Adrenal gland (tissue), 12 donors: ENCODE results near the gene RBPJL. TPM values are rescaled to one million over a fixed set of nuclear protein-coding genes. Genes with fewer than 3 reads are reported as not detected.

Experiments
- DNase-seq, 7 donors: peaks; one replicate each; pipeline ENCODE4 v3.0.0-alpha.2; 2019 to 2020
- H3K27ac ChIP-seq, 5 donors: fragments of 200-600 bp; sonication (generic) in 4 of 5; 1 replicate in 3 of 5; 2 replicates in 2 of 5; pipeline versions ENCODE4 v1.5.1 to v1.8.0; 2016 to 2020; ENCODE audit warnings: mild to moderate bottlenecking in 1 of 5
- H3K27me3 ChIP-seq: fragments of 200-600 bp; 2 replicates; pipeline ENCODE4 v1.8.0; 2021
- H3K36me3 ChIP-seq, 2 donors: fragments of 200-600 bp; replicated peaks in 1 of 2; 1 replicate in 1 of 2; 2 replicates in 1 of 2; pipeline versions ENCODE4 v1.5.1 to v1.8.0; 2018 to 2022
- H3K4me1 ChIP-seq, 2 donors: fragments of 200-600 bp; replicated peaks in 1 of 2; 1 replicate in 1 of 2; 2 replicates in 1 of 2; pipeline versions ENCODE4 v1.5.1 to v1.8.0; 2018 to 2021
- H3K4me3 ChIP-seq, 4 donors: fragments of 200-600 bp; sonication (generic) in 3 of 4; one replicate each; pipeline ENCODE4 v1.5.1; 2016 to 2018
- H3K9me3 ChIP-seq, 3 donors: fragments of 200-600 bp; sonication (generic) in 1 of 3; replicated peaks in 1 of 3; 1 replicate in 2 of 3; 2 replicates in 1 of 3; pipeline versions ENCODE4 v1.5.1 to v1.8.0; 2016 to 2021
- CTCF ChIP-seq, 6 experiments: fragments of 450-650 bp in 4 of 6; fragments of 200-600 bp in 2 of 6; sonication (generic) in 1 of 6; IDR thresholded peaks; 1 replicate in 5 of 6; 2 replicates in 1 of 6; pipeline versions ENCODE4 v1.5.1 to v1.8.0; 2016 to 2021; ENCODE audit warnings: antibody characterized with exemption in 6 of 6, mild to moderate bottlenecking in 2 of 6, moderate library complexity in 1 of 6
- POLR2A ChIP-seq, 2 donors: fragments of 450-650 bp; IDR thresholded peaks; one replicate each; pipeline ENCODE4 v1.6.1; 2017; ENCODE audit warnings: antibody characterized with exemption in 2 of 2, mild to moderate bottlenecking in 2 of 2, moderate library complexity in 1 of 2
- WGBS, 4 donors: extraction: QIAGEN DNeasy Blood & Tissue Kit in 2 of 4; methylation state at CpG; one replicate each; pipeline versions ENCODE4 v1.1.5 to v1.1.7; 2013 to 2017; 5-methylcytosine and 5-hydroxymethylcytosine counted together
- intact Hi-C, 2 donors: fragments of 100-400 bp; cut with DNase I; formaldehyde crosslinking; loops; one replicate each; pipeline versions ENCODE4 v1.14.1 to v1.15.0; 2022 to 2023
- polyA plus RNA-seq, 3 donors: library from polyadenylated mRNA; stranded (reverse); fragments of 200-250 nt in 2 of 3; fragments of 350-450 nt in 1 of 3; fragmentation: Illumina TruSeq in 1 of 3; extraction: RNeasy Lipid Tissue Mini Kit (QIAGEN cat#74804) in 1 of 3; gene quantifications; one replicate each; pipeline ENCODE4 v1.2.3, GENCODE V29; 2013 to 2014
- total RNA-seq, 9 donors: library from RNA; depleted of rRNA in 4 of 9; stranded (reverse); fragments of >200 nt in 4 of 9; fragments of 120-200 nt in 1 of 9; fragmentation: NEBNext Ultra II Directional in 1 of 9; extraction: Animal tissue kit (Norgen Biotek cat#: 25700) in 1 of 9; gene quantifications; one replicate each; pipeline versions ENCODE4 v1.1.0 to v1.2.4, GENCODE V29; 2013 to 2023
- donor health status: healthy with polysubstance abuse.
- donor health status: Bipolar disorder and iron deficiency.
- donor health status: DM: yes; HTN: yes; CAD: no.
- donor health status: DM: no; HTN: no; CAD: no.
- donor health status: DM: no; HTN: no; CAD: no.
- donor health status: DM: yes; HTN: yes; CAD: no.

RBPJL gene
- total and polyA plus RNA-seq, 12 donors = 0.03 to 0.06 TPM; not detected in 10

GRCh38 chr20:45258664-45259063, 48.0 kb upstream of the RBPJL start:
- WGBS, 4 donors = 30 to 38% (median 36%) methylated on average over 2 of the region's 2 CpGs
- no peaks in the 10 kb centered on the region for H3K36me3 ChIP-seq

GRCh38 chr20:45263556-45264266, 42.9 kb upstream of the RBPJL start:
- H3K36me3 ChIP-seq = no peaks in the 10 kb centered on the region
- no peak overlapping the region for H3K27ac ChIP-seq
- no peaks in the 10 kb centered on the region for H3K4me1 ChIP-seq
- WGBS, 4 donors = 60 to 74% (median 66%) methylated on average over 3 of the region's 3 CpGs
- no peak for TF ChIP-seq CTCF (IDR thresholded peaks at IDR 0.05)
- no peak for TF ChIP-seq POLR2A (IDR thresholded peaks at IDR 0.05)
- intact Hi-C loops = no loop called here
- H3K4me3 ChIP-seq = no peak overlapping the region
- H3K9me3 ChIP-seq = no peaks in the 10 kb centered on the region
- peaks cover 14% of the 10 kb centered on the region for H3K27me3 ChIP-seq
- no peak for DNase-seq

More at GRCh38 chr20:45258664-45259063, 48.0 kb upstream of the RBPJL start:
- Histone ChIP-seq H3K4me1 (no peaks in the 10 kb centered on the region), H3K27ac (no peak overlapping the region), H3K27me3 (peaks cover 20% of the 10 kb centered on the region), H3K4me3 (no peak overlapping the region), H3K9me3 (no peaks in the 10 kb centered on the region)
- intact Hi-C loops = no loop called here
- TF ChIP-seq POLR2A (IDR thresholded peaks at IDR 0.05) (no peak), CTCF (IDR thresholded peaks at IDR 0.05) (no peak)
- no peak for DNase-seq

- Histone ChIP-seq H3K27ac (no peak overlapping the region), H3K27me3 (peaks cover 18% of the 10 kb centered on the region), H3K36me3 (no peaks in the 10 kb centered on the region), H3K4me3 (no peak overlapping the region), H3K9me3 (no peaks in the 10 kb centered on the region), H3K4me1 (no peaks in the 10 kb centered on the region)
- TF ChIP-seq POLR2A (IDR thresholded peaks at IDR 0.05) (no peak), CTCF (IDR thresholded peaks at IDR 0.05) (no peak)
- intact Hi-C loops = no loop called here
- DNase-seq = no peak
Measured at GRCh38 chr20:45266977-45267376, 39.7 kb upstream of the RBPJL start.

- DNase-seq = no peak
- Histone ChIP-seq H3K36me3 (no peaks in the 10 kb centered on the region), H3K9me3 (no peaks in the 10 kb centered on the region), H3K27ac (no peak overlapping the region), H3K4me3 (no peak overlapping the region), H3K27me3 (peaks cover 23% of the 10 kb centered on the region), H3K4me1 (no peaks in the 10 kb centered on the region)
- TF ChIP-seq CTCF (IDR thresholded peaks at IDR 0.05) = no peak
- no peak for TF ChIP-seq POLR2A (IDR thresholded peaks at IDR 0.05)
- intact Hi-C loops = no loop called here
- WGBS, 4 donors = 73 to 93% (median 79%) methylated on average over 3 of the region's 3 CpGs
Measured at GRCh38 chr20:45268531-45268930, 38.1 kb upstream of the RBPJL start.
